Ovary (tissue), 9 donors: ENCODE measurements around the gene DIP2C. TPM values are rescaled to one million over a fixed set of nuclear protein-coding genes. Genes with fewer than 3 reads are reported as not detected.
A peak's percentile ranks its signal among the peaks of the same experiment; 100 is the strongest.
"Not testable (repeated sequence)": the region's sequence is repeated elsewhere in the genome, so short reads cannot be mapped to it uniquely, and the experiment has no call there.

Experiments
- DNase-seq, 5 donors: peaks; one replicate each; pipeline ENCODE4 v3.0.0-alpha.2; 2019 to 2020
- H3K27ac ChIP-seq, 2 donors: fragments of 200-600 bp; one replicate each; pipeline versions ENCODE4 v1.5.1 to v1.8.0; 2019 to 2022
- H3K27me3 ChIP-seq: fragments of 200-600 bp; one replicate; pipeline ENCODE4 v1.8.0; 2022
- H3K36me3 ChIP-seq: fragments of 200-600 bp; sonication (generic); one replicate; pipeline ENCODE4 v1.5.1; 2019
- H3K4me1 ChIP-seq: one replicate; pipeline ENCODE4 v1.8.1; 2013; ENCODE audit warnings: mild to moderate bottlenecking, moderate library complexity; ENCODE audit not compliant: insufficient read depth
- H3K4me3 ChIP-seq: fragments of 200-600 bp; sonication (generic); one replicate; pipeline ENCODE4 v1.5.1; 2017
- H3K9me3 ChIP-seq, 2 donors: fragments of 200-600 bp in 1 of 2; sonication (generic) in 1 of 2; one replicate each; pipeline versions ENCODE4 v1.5.1 to v1.8.1; 2013 to 2019; ENCODE audit warnings: mild to moderate bottlenecking in 1 of 2, moderate library complexity in 1 of 2
- EP300 ChIP-seq: sonication (generic); formaldehyde crosslinking; IDR thresholded peaks from one replicate; pipeline ENCODE4 v1.6.1; 2017; ENCODE audit warnings: antibody characterized with exemption
- POLR2A ChIP-seq: fragments of 450-650 bp; IDR thresholded peaks from one replicate; pipeline ENCODE4 v1.6.1; 2017; ENCODE audit warnings: antibody characterized with exemption, mild to moderate bottlenecking, moderate library complexity
- WGBS, 3 donors: extraction: QIAGEN DNeasy Blood & Tissue Kit in 1 of 3; methylation state at CpG; one replicate each; pipeline versions ENCODE4 v1.1.5 to v1.1.7; 2013 to 2017; 5-methylcytosine and 5-hydroxymethylcytosine counted together
- intact Hi-C, 4 donors: fragments of 100-400 bp; cut with DNase I; formaldehyde crosslinking; loops; one replicate each; pipeline versions ENCODE4 v1.11.0 to v1.15.1; 2022 to 2023
- polyA plus RNA-seq, 2 donors: library from polyadenylated mRNA; stranded (reverse); fragments of 200-250 nt in 1 of 2; fragments of 350-450 nt in 1 of 2; fragmentation: Illumina TruSeq in 1 of 2; extraction: RNeasy Lipid Tissue Mini Kit (QIAGEN cat#74804) in 1 of 2; gene quantifications; one replicate each; pipeline ENCODE4 v1.2.3, GENCODE V29; 2013 to 2014
- total RNA-seq, 7 donors: library from RNA; depleted of rRNA in 2 of 7; stranded (reverse); fragments of >200 nt in 2 of 7; fragmentation: NEBNext Ultra II Directional in 3 of 7; extraction: Animal tissue kit (Norgen Biotek cat#: 25700) in 3 of 7; gene quantifications; one replicate each; pipeline versions ENCODE4 v1.1.0 to v1.2.4, GENCODE V29; 2016 to 2023
- TF ChIP-seq, protein P1 (sequence below), 3 donors: fragments of 450-650 bp in 2 of 3; fragments of 200-600 bp in 1 of 3; IDR thresholded peaks; one replicate each; pipeline versions ENCODE4 v1.5.1 to v1.8.0; 2016 to 2022; ENCODE audit warnings: antibody characterized with exemption in 3 of 3, mild to moderate bottlenecking in 1 of 3
- donor health status: DM: no; HTN: no; CAD: no; lungs with moderate emphysema.
- donor health status: DM: no; HTN: no; CAD: no.
- donor health status: Bipolar disorder and iron deficiency.
- donor health status: DM: yes; HTN: yes; CAD: no.
- donor health status: DM: no; HTN: no; CAD: no.
- donor health status: DM: yes; HTN: yes; CAD: no.

DIP2C gene
- total and polyA plus RNA-seq, 9 donors: 10.1 to 29.4 (median 22.2) TPM

DNA sequence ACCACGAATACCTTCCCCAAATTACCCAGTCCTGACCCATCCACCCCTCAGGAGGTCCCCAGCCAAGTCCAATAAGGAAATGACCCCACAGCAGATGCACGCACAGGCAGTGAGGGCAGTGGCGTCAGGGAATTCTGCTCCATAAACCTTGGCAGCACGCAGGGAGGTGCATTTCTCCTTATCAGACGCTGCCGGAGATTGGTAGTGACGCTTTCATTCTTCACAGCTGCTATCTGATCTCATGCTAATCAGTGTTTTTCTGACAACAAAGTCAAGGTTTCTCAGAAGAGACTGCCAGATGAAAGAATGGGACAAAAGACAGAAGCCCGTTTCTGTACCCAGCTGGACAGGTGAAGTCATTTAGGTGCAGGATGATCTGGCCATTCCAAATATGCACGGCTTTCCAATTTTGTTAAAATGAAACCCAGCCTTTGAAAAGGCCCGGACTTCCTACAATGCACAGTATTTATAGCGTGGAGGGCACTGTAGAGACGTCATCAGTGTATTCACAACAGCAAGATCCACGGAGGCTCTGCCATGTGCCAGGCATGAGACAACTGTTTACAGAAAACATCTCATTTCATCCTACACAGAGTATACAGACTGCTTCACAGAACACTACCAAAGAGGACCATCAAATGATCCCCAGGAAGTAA lies 35.3 kb downstream of the DIP2C start:
- Histone ChIP-seq H3K9me3 (no peaks in the 10 kb centered on the region), H3K27ac (no peak overlapping the region), H3K4me1 (peaks cover 18% of the 10 kb centered on the region), H3K27me3 (no peaks in the 10 kb centered on the region), H3K36me3 (no peaks in the 10 kb centered on the region), H3K4me3 (no peak overlapping the region)
- 68 to 74% (median 71%) methylated on average over 13 of the region's 13 CpGs for WGBS, 3 donors
- DNase-seq: peak in 1 of 5 donors; percentile 10
- intact Hi-C loops: no loop called here
- TF ChIP-seq EP300 (no peak), POLR2A (no peak)
- TF ChIP-seq, protein P1, sequence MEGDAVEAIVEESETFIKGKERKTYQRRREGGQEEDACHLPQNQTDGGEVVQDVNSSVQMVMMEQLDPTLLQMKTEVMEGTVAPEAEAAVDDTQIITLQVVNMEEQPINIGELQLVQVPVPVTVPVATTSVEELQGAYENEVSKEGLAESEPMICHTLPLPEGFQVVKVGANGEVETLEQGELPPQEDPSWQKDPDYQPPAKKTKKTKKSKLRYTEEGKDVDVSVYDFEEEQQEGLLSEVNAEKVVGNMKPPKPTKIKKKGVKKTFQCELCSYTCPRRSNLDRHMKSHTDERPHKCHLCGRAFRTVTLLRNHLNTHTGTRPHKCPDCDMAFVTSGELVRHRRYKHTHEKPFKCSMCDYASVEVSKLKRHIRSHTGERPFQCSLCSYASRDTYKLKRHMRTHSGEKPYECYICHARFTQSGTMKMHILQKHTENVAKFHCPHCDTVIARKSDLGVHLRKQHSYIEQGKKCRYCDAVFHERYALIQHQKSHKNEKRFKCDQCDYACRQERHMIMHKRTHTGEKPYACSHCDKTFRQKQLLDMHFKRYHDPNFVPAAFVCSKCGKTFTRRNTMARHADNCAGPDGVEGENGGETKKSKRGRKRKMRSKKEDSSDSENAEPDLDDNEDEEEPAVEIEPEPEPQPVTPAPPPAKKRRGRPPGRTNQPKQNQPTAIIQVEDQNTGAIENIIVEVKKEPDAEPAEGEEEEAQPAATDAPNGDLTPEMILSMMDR (IDR thresholded peaks at IDR 0.05): no peak

DNA sequence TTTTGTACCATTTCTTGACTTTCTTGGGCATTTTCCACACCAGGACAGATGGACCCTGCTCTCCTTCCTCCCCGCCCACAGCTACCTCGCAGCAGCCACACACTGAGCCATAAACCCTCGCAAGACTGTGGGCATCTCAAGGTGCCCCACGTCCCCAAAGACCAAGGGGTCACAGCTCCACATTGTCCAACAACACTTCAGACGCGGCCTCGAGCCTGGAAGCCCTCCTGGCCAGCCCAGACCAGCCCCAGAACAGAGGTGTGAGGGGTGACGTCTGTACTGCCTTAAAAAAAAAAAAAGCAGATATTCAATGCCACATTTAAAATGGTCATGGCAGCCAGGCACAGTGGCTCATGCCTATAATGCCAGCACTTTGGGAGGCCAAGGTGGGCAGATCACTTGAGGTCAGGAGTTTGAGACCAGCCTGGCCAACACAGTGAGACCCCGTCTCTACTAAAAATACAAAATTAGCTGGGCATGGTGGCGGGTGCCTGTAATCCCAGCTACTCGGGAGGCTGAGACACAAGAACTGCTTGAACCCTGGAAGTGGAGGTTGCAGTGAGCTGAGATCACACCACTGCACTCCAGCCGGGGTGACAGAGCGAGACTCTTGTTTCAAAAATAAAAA lies 36.5 kb downstream of the DIP2C start:
- DNase-seq: peak in 1 of 5 donors; percentile 27
- intact Hi-C loops, H3K4me3 ChIP-seq, H3K27ac ChIP-seq, H3K36me3 ChIP-seq, H3K27me3 ChIP-seq, H3K9me3 ChIP-seq: not testable (repeated sequence)
- 94 to 97% (median 96%) methylated on average over 13 of the region's 13 CpGs for WGBS, 3 donors
- H3K4me1 ChIP-seq: peaks cover 18% of the 10 kb centered on the region

DNA sequence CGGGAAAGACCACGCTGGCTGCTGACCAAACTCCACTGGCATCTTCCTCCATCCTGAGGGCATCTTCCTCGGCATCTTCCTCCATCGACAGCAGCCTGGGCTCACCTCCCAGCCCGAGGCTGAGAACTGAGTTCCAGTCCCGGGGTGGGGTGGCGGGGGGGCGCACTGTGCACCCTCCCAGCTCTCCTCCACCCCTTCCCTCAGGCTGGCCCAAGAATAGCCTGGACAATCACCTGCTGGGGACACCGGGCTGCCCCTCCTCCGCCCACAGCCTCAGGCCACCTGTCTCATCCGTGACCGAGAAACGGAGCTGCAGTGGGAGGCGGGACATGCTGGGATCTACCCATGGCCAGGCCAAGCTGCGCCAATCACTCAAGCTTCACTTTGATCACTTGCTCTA lies 37.2 kb downstream of the DIP2C start:
- DNase-seq: peak in 1 of 5 donors; percentile 33
- intact Hi-C loops: no loop called here
- Histone ChIP-seq H3K4me3 (no peak overlapping the region), H3K4me1 (peaks cover 18% of the 10 kb centered on the region), H3K27me3 (no peaks in the 10 kb centered on the region), H3K27ac (no peak overlapping the region), H3K9me3 (no peaks in the 10 kb centered on the region), H3K36me3 (no peaks in the 10 kb centered on the region)
- no peak for TF ChIP-seq POLR2A
- no peak for TF ChIP-seq EP300
- 91 to 97% (median 93%) methylated on average over 15 of the region's 15 CpGs for WGBS, 3 donors

DNA sequence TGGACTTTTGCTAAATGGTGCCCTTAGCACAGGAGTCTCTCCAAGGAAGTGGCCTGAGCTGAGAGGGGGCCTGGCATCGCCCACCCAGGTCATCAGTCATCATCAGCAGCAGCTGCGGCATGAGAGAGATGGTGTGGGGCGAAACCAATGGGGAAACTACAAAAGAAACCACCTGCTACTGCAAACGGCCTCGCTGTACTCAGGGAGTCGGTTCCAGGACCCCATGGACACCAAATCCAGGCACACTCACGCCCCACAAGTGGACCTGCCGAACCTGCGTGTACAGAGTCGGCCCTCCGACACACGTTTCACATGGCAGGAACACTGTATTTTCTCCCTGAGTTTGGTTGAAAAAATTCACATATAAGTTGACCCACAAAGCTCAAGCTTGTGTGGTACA lies 37.8 kb downstream of the DIP2C start:
- no peaks in the 10 kb centered on the region for H3K27me3 ChIP-seq
- no peak overlapping the region for H3K4me3 ChIP-seq
- no peaks in the 10 kb centered on the region for H3K9me3 ChIP-seq
- peak in 1 of 5 donors; percentile 33 for DNase-seq
- intact Hi-C loops: no loop called here
- 93 to 95% (median 93%) methylated on average over 12 of the region's 12 CpGs for WGBS, 3 donors
- H3K27ac ChIP-seq: no peak overlapping the region
- peaks cover 18% of the 10 kb centered on the region for H3K4me1 ChIP-seq
- no peaks in the 10 kb centered on the region for H3K36me3 ChIP-seq
- TF ChIP-seq EP300: no peak
- TF ChIP-seq, protein P1 (IDR thresholded peaks at IDR 0.05): no peak
- no peak for TF ChIP-seq POLR2A

DNA sequence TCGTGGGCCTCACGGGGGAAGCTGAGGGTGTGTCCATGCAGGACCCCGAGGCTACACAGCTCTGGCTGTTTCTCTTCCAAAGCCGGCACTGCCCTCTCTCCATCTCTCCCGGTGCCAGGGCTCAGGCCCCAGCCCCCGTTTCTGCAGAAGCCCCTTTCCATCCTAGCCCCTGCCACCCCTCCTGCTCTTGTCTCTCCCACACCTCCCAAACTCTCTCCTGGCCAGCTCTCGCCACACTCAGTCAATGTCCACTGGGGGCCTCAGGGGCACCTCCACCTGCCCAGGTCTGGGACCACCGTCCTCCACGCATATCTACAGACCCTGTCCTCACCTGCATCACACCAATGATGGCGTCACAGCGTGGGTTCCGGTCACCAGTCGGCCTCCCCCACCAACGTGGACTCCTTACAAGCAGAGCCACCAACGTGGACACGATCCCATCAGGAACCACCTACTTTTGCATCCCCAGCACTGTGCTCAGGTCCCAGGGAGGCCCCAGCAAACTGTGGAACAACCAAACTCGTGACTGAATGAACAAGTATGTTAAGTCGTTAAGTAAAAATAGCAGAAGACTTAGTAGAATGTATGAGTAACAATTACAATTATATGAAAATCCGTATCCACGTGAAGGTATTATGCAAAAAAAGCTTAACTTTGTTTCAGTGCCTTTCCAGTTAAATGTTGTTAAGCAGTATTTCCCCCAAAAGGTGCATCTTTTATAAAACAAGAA lies 38.4 kb downstream of the DIP2C start:
- DNase-seq: no peak
- Histone ChIP-seq H3K4me3 (peak overlapping the region; percentile 36), H3K27ac (peak overlapping the region in 1 of 2 donors; percentile 15), H3K4me1 (peaks cover 18% of the 10 kb centered on the region), H3K9me3 (no peaks in the 10 kb centered on the region), H3K36me3 (no peaks in the 10 kb centered on the region), H3K27me3 (no peaks in the 10 kb centered on the region)
- 65 to 67% (median 65%) methylated on average over 20 of the region's 20 CpGs for WGBS, 3 donors
- intact Hi-C loops: no loop called here
- TF ChIP-seq EP300: no peak
- TF ChIP-seq, protein P1 (IDR thresholded peaks at IDR 0.05): no peak
